Lung (tissue), 12 donors: ENCODE data around the gene GYG1. TPM values are rescaled to one million over a fixed set of nuclear protein-coding genes. Genes with fewer than 3 reads are reported as not detected.

Experiments
- ATAC-seq: fragments of 200-7000 bp; cut with Tn5 transposase; one replicate; pipeline ENCODE4 v1.9.1; 2020; ENCODE audit warnings: moderate number of reproducible peaks; ENCODE audit not compliant: insufficient read depth, low FRiP score
- DNase-seq, 3 donors: peaks; one replicate each; pipeline ENCODE4 v3.0.0-alpha.2; 2013 to 2017
- H3K27ac ChIP-seq, 2 donors: one replicate each; pipeline ENCODE4 v1.5.1; 2013; ENCODE audit warnings: mild to moderate bottlenecking in 2 of 2, moderate library complexity in 2 of 2, control low read depth in 1 of 2, inconsistent platforms in 1 of 2, low read depth in 1 of 2, low read length in 1 of 2
- H3K27me3 ChIP-seq, 3 donors: one replicate each; pipeline ENCODE4 v1.5.1; 2013; ENCODE audit warnings: low read length in 2 of 3; ENCODE audit not compliant: control insufficient read depth in 3 of 3, insufficient read depth in 3 of 3
- H3K36me3 ChIP-seq, 4 donors: one replicate each; pipeline ENCODE4 v1.5.1; 2013; ENCODE audit warnings: low read length in 4 of 4, mild to moderate bottlenecking in 1 of 4, moderate library complexity in 1 of 4; ENCODE audit not compliant: control insufficient read depth in 4 of 4, insufficient read depth in 4 of 4
- H3K4me1 ChIP-seq, 5 donors: one replicate each; pipeline ENCODE4 v1.5.1; 2013; ENCODE audit warnings: low read length in 5 of 5, mild to moderate bottlenecking in 2 of 5, moderate library complexity in 1 of 5; ENCODE audit not compliant: control insufficient read depth in 5 of 5, insufficient read depth in 5 of 5
- H3K4me3 ChIP-seq: one replicate; pipeline ENCODE4 v1.5.1; 2013; ENCODE audit warnings: mild to moderate bottlenecking, control low read depth, moderate library complexity
- H3K9ac ChIP-seq, 2 donors: one replicate each; pipeline ENCODE4 v1.5.1; 2013; ENCODE audit warnings: low read length in 2 of 2, control low read depth in 1 of 2; ENCODE audit not compliant: insufficient read depth in 1 of 2
- H3K9me3 ChIP-seq, 4 donors: one replicate each; pipeline ENCODE4 v1.5.1; 2013; ENCODE audit warnings: low read length in 3 of 4, mild to moderate bottlenecking in 1 of 4, moderate library complexity in 1 of 4; ENCODE audit not compliant: control insufficient read depth in 4 of 4, insufficient read depth in 3 of 4
- WGBS, 2 donors: extraction: QIAGEN DNeasy Blood & Tissue Kit; methylation state at CpG; one replicate each; pipeline ENCODE4 v1.1.7; 2013; 5-methylcytosine and 5-hydroxymethylcytosine counted together
- polyA plus RNA-seq, 2 donors: library from polyadenylated mRNA; stranded (reverse); fragments of 200-250 nt; gene quantifications; one replicate each; pipeline ENCODE4 v1.2.1, GENCODE V29; 2013
- total RNA-seq, 2 donors: library from RNA; depleted of rRNA in 1 of 2; stranded (reverse); fragments of >200 nt in 1 of 2; gene quantifications; one replicate each; pipeline ENCODE4 v1.2.1, GENCODE V29; 2014 to 2021
- TF ChIP-seq, protein P1 (sequence below): IDR thresholded peaks from 2 replicates; pipeline ENCODE4 v1.5.1; 2012; ENCODE audit warnings: mild to moderate bottlenecking; ENCODE audit errors: control extremely low read depth, extremely low read depth
- donor health status: control.
- donor health status: control.
- donor health status: Bipolar disorder and iron deficiency.
- donor health status: healthy.
- donor health status: DM: yes; HTN: yes; CAD: no.

Gene GYG1
- total and polyA plus RNA-seq, 4 donors: 23.2 to 115 (median 60.2) TPM

- no peak for ATAC-seq
- 95 to 98% methylated on average over 4 of the region's 4 CpGs for WGBS, 2 donors
- TF ChIP-seq, protein P1, sequence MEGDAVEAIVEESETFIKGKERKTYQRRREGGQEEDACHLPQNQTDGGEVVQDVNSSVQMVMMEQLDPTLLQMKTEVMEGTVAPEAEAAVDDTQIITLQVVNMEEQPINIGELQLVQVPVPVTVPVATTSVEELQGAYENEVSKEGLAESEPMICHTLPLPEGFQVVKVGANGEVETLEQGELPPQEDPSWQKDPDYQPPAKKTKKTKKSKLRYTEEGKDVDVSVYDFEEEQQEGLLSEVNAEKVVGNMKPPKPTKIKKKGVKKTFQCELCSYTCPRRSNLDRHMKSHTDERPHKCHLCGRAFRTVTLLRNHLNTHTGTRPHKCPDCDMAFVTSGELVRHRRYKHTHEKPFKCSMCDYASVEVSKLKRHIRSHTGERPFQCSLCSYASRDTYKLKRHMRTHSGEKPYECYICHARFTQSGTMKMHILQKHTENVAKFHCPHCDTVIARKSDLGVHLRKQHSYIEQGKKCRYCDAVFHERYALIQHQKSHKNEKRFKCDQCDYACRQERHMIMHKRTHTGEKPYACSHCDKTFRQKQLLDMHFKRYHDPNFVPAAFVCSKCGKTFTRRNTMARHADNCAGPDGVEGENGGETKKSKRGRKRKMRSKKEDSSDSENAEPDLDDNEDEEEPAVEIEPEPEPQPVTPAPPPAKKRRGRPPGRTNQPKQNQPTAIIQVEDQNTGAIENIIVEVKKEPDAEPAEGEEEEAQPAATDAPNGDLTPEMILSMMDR: no peak
Observed at GRCh38 chr3:149037684-149038083, 46.3 kb downstream of the GYG1 start.

DNA sequence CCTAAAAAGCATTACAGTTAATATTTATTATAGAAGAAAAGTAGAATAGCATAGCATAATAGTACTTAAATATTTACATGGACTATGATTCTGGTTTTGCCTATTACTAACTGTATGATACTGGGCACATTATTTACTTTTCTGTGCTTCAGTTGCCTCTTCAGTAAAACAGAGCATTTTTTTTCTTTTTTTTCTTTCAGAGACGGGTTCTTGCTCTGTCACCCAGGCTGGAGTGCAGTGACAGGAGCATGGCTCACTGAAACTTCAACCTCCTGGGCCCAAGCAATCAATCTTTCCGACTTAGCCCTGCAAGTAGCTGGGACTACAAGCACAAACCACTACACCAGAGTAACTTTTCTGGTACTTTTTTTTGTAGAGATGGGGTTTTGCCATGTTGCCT lies 47.0 kb downstream of the GYG1 start:
- TF ChIP-seq, protein P1: no peak
- WGBS, 2 donors: 80 to 91% methylated on average over 2 of the region's 2 CpGs
- H3K27ac ChIP-seq: no peak overlapping the region
- H3K4me1 ChIP-seq: peaks cover 0 to 3% (median 0%) of the 10 kb centered on the region in 5 donors
- no peak overlapping the region for H3K9ac ChIP-seq
- ATAC-seq (no peak), DNase-seq (no peak)
- no peaks in the 10 kb centered on the region for H3K9me3 ChIP-seq
- no peaks in the 10 kb centered on the region for H3K27me3 ChIP-seq
- peaks cover 8 to 35% (median 19%) of the 10 kb centered on the region in 4 donors for H3K36me3 ChIP-seq
- no peak overlapping the region for H3K4me3 ChIP-seq

More at GRCh38 chr3:149037684-149038083, 46.3 kb downstream of the GYG1 start:
- Histone ChIP-seq H3K27ac (no peak overlapping the region), H3K9me3 (no peaks in the 10 kb centered on the region), H3K36me3 (peaks cover 8 to 34% (median 17%) of the 10 kb centered on the region in 4 donors), H3K9ac (no peak overlapping the region), H3K4me3 (no peak overlapping the region), H3K4me1 (peaks cover 0 to 3% (median 0%) of the 10 kb centered on the region in 5 donors), H3K27me3 (no peaks in the 10 kb centered on the region)
- DNase-seq: no peak

DNA sequence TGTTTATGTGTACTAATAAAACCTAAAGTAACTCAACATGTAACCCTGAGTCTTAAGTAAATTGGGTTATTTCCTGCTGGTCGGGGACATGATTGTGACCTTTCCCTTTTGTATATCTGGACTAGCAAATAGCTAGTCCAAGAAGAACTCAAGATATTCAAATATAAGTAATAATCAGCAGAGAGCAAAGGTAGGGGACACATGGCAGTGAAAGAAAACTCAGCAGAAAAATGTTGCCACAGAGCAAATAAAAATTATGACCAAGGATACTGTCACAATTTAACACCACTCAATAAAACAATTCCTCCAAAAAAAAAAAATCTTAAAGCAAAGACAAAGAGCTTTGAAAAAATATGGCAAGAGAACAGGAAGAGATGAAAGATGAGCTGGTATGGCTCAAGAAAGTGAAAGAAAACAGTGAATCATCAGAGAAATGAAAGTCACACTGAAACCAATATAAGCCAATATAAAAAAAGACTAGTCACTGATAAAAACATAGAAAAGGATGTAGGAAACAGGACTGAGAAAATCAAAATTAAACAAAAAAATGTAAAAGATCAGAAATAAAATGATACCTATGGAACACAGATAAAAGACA lies 51.5 kb downstream of the GYG1 start:
- TF ChIP-seq, protein P1: no peak
- 58 to 60% methylated on average over 1 of the region's 1 CpG for WGBS, 2 donors
- Histone ChIP-seq H3K27me3 (no peaks in the 10 kb centered on the region), H3K27ac (no peak overlapping the region), H3K9ac (no peak overlapping the region), H3K9me3 (no peaks in the 10 kb centered on the region), H3K4me1 (peaks cover 0 to 3% (median 0%) of the 10 kb centered on the region in 5 donors), H3K36me3 (peaks cover 4 to 47% (median 23%) of the 10 kb centered on the region in 4 donors), H3K4me3 (no peak overlapping the region)
- DNase-seq (no peak), ATAC-seq (no peak)
